ENCODE results near the gene MED12L.

MED12L gene

GRCh38 chr3:151430821-151431484, 345.5 kb downstream of the MED12L start:
- no peak for TF ChIP-seq CTCF (IDR thresholded peaks at IDR 0.05; ENCODE audit: borderline replicate concordance, insufficient read depth, low read depth, low read length)
- no peak overlapping the region for H3K4me3 ChIP-seq (ENCODE audit: low read depth, low read length)

- H3K4me3 ChIP-seq (ENCODE audit: low read depth, low read length), result no peak overlapping the region
- TF ChIP-seq CTCF (IDR thresholded peaks at IDR 0.05; ENCODE audit: borderline replicate concordance, insufficient read depth, low read depth, low read length), result no peak
Measured at GRCh38 chr3:151431940-151432339, 346.5 kb downstream of the MED12L start.

- no peak overlapping the region for H3K4me3 ChIP-seq (ENCODE audit: low read depth, low read length)
Measured at GRCh38 chr3:151432616-151433372, 347.3 kb downstream of the MED12L start.

GRCh38 chr3:151434151-151434890, 348.9 kb downstream of the MED12L start:
- H3K4me3 ChIP-seq (ENCODE audit: low read depth, low read length), result no peak overlapping the region
- no peak for TF ChIP-seq CTCF (IDR thresholded peaks at IDR 0.05; ENCODE audit: borderline replicate concordance, insufficient read depth, low read depth, low read length)

More at GRCh38 chr3:151432616-151433372, 347.3 kb downstream of the MED12L start:
- no peak for TF ChIP-seq CTCF (IDR thresholded peaks at IDR 0.05; ENCODE audit: borderline replicate concordance, insufficient read depth, low read depth, low read length)

DNA sequence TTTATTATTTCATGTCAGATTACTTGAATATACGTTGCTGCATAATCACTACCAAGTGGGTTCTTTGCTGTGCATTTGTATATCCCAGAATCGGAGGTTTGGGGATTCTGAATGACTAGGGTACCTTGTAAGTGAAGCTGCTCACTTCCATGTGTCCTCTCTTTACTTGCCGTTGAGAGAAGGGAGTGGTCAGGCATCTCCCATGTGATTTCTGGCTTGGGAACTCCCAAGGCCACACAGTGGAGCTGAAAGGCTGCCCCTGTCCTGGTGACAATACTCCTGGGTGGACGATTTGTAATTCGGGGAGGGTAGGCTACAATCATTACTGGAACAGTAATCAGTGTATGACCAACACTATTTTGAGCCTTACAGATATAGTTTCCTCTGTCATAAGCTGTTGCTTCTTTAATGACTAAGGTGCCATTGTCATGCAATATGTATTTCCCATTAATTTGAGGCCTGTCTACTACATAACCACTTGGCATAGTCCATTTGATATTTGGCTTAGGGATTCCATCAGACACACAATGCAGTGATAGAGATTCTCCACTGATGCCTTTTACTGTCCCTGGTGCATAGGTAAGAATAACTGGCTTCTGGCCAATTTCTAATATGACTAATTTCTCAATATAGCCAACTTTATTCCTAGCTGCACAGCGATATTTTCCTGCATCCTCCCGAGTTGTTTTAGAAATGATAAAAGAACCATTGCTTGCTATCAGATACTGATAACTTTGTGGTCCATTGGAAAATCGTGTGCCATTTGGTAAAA, 351.4 kb downstream of the MED12L start:
- no peak overlapping the region for H3K4me3 ChIP-seq (ENCODE audit: low read depth, low read length)
- no peak for TF ChIP-seq CTCF (IDR thresholded peaks at IDR 0.05; ENCODE audit: borderline replicate concordance, insufficient read depth, low read depth, low read length)

GRCh38 chr3:151437906-151438305, 352.4 kb downstream of the MED12L start:
- H3K4me3 ChIP-seq (ENCODE audit: low read depth, low read length), result no peak overlapping the region
- TF ChIP-seq CTCF (IDR thresholded peaks at IDR 0.05; ENCODE audit: borderline replicate concordance, insufficient read depth, low read depth, low read length), result no peak
